Stimulated activated memory B cell treated with anti-CD40 and anti-IgM and Interleukin-4, amounts not matched to agents 10 μg/mL and 1 μg/mL and 100 μg/mL, for 72 hours (primary cell): ENCODE results near the gene TRIB2.
A peak's percentile ranks its signal among the peaks of the same experiment; 100 is the strongest.

Experiments
- ATAC-seq: fragments of 150-1000 bp; cut with Tn5 transposase; 2 replicates; pipeline ENCODE4 v1.10.0; 2021
- H3K27ac Mint-ChIP-seq: one replicate; pipeline ENCODE4 v1.8.0; 2022; ENCODE audit warnings: mild to moderate bottlenecking, mixed read lengths
- H3K27me3 Mint-ChIP-seq: one replicate; pipeline ENCODE4 v1.8.0; 2022; ENCODE audit warnings: mixed read lengths
- H3K36me3 Mint-ChIP-seq: one replicate; pipeline ENCODE4 v1.8.0; 2022; ENCODE audit warnings: mixed read lengths
- H3K4me1 Mint-ChIP-seq: one replicate; pipeline ENCODE4 v1.8.0; 2022; ENCODE audit warnings: mixed read lengths
- H3K4me3 Mint-ChIP-seq: one replicate; pipeline ENCODE4 v1.8.0; 2022; ENCODE audit warnings: mild to moderate bottlenecking, moderate library complexity, mixed read lengths
- H3K9me3 Mint-ChIP-seq: one replicate; pipeline ENCODE4 v1.8.0; 2022; ENCODE audit warnings: mixed read lengths

The TRIB2 gene

GRCh38 chr2:12711339-12711738 is 5.4 kb upstream of the TRIB2 start:
- Mint-ChIP-seq H3K27me3 (no peaks in the 10 kb centered on the region), H3K4me3 (no peak overlapping the region), H3K27ac (peak overlapping the region; percentile 59), H3K36me3 (no peaks in the 10 kb centered on the region), H3K4me1 (peaks cover 34% of the 10 kb centered on the region), H3K9me3 (no peaks in the 10 kb centered on the region)
- no peak for ATAC-seq

DNA sequence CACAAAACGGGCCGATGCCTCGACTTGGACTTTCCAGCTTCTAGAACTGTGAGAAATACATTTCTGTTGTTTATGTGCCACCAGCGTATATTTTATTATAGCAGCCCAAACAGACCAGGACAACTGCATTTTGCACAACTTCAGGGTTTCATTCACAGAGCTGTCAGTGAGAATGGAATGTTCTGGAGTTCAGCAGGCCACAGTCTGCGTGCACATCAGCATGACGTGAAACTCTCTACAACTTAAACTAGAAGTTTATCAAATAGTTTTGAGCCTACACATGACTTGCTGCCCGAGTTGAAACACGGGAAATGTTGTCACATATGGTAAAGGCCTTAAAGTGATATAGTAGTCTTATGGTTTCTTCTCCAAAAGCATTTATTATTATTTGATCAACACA is 3.9 kb upstream of the TRIB2 start:
- H3K9me3 Mint-ChIP-seq = no peaks in the 10 kb centered on the region
- no peak overlapping the region for H3K27ac Mint-ChIP-seq
- no peaks in the 10 kb centered on the region for H3K27me3 Mint-ChIP-seq
- ATAC-seq = no peak
- no peaks in the 10 kb centered on the region for H3K36me3 Mint-ChIP-seq
- peaks cover 36% of the 10 kb centered on the region for H3K4me1 Mint-ChIP-seq
- no peak overlapping the region for H3K4me3 Mint-ChIP-seq

- no peak overlapping the region for H3K4me3 Mint-ChIP-seq
- peak overlapping the region; percentile 88 for H3K27ac Mint-ChIP-seq
- H3K27me3 Mint-ChIP-seq = no peaks in the 10 kb centered on the region
- H3K4me1 Mint-ChIP-seq = peaks cover 51% of the 10 kb centered on the region
- no peaks in the 10 kb centered on the region for H3K9me3 Mint-ChIP-seq
- H3K36me3 Mint-ChIP-seq = no peaks in the 10 kb centered on the region
- no peak for ATAC-seq
These were observed 2.1 kb upstream of the TRIB2 start for GRCh38 chr2:12714391-12715221.

GRCh38 chr2:12715258-12716031 is 1.3 kb upstream of the TRIB2 start:
- Mint-ChIP-seq H3K27ac (peak overlapping the region; percentile 88), H3K4me3 (peak overlapping the region; percentile 95), H3K9me3 (no peaks in the 10 kb centered on the region), H3K4me1 (peaks cover 51% of the 10 kb centered on the region), H3K27me3 (no peaks in the 10 kb centered on the region), H3K36me3 (no peaks in the 10 kb centered on the region)
- no peak for ATAC-seq

GRCh38 chr2:12716032-12716281 is 779 bp upstream of the TRIB2 start:
- Mint-ChIP-seq H3K27me3 (no peaks in the 10 kb centered on the region), H3K9me3 (no peaks in the 10 kb centered on the region), H3K27ac (peak overlapping the region; percentile 88), H3K4me3 (peak overlapping the region; percentile 95), H3K36me3 (no peaks in the 10 kb centered on the region), H3K4me1 (peaks cover 51% of the 10 kb centered on the region)
- ATAC-seq = peak; percentile 46

GRCh38 chr2:12717191-12718014 is 667 bp downstream of the TRIB2 start:
- Mint-ChIP-seq H3K27me3 (no peaks in the 10 kb centered on the region), H3K4me3 (peak overlapping the region; percentile 95), H3K27ac (peak overlapping the region; percentile 88), H3K36me3 (no peaks in the 10 kb centered on the region), H3K9me3 (no peaks in the 10 kb centered on the region), H3K4me1 (peaks cover 58% of the 10 kb centered on the region)
- ATAC-seq = peak; percentile 67

DNA sequence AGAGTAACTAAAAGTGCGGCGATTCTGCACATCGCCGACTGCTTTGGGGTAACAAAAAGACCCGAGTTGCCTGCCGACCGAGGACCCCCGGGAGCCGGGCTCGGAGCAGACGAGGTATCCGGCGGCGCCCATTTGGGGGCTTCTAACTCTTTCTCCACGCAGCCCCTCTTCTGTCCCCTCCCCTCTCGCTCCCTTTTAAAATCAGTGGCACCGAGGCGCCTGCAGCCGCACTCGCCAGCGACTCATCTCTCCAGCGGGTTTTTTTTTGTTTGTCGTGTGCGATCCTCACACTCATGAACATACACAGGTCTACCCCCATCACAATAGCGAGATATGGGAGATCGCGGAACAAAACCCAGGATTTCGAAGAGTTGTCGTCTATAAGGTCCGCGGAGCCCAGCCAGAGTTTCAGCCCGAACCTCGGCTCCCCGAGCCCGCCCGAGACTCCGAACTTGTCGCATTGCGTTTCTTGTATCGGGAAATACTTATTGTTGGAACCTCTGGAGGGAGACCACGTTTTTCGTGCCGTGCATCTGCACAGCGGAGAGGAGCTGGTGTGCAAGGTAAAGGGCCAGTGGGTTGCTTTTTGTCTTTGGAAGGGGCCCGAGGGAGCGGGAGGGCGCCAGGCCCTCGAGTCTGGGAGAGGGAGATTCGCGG is 1.4 kb downstream of the TRIB2 start:
- ATAC-seq = peak; percentile 15
- H3K4me1 Mint-ChIP-seq = peaks cover 59% of the 10 kb centered on the region
- no peaks in the 10 kb centered on the region for H3K9me3 Mint-ChIP-seq
- H3K27me3 Mint-ChIP-seq = no peaks in the 10 kb centered on the region
- H3K4me3 Mint-ChIP-seq = peak overlapping the region; percentile 95
- peaks cover under 1% of the 10 kb centered on the region for H3K36me3 Mint-ChIP-seq
- H3K27ac Mint-ChIP-seq = peak overlapping the region; percentile 88

DNA sequence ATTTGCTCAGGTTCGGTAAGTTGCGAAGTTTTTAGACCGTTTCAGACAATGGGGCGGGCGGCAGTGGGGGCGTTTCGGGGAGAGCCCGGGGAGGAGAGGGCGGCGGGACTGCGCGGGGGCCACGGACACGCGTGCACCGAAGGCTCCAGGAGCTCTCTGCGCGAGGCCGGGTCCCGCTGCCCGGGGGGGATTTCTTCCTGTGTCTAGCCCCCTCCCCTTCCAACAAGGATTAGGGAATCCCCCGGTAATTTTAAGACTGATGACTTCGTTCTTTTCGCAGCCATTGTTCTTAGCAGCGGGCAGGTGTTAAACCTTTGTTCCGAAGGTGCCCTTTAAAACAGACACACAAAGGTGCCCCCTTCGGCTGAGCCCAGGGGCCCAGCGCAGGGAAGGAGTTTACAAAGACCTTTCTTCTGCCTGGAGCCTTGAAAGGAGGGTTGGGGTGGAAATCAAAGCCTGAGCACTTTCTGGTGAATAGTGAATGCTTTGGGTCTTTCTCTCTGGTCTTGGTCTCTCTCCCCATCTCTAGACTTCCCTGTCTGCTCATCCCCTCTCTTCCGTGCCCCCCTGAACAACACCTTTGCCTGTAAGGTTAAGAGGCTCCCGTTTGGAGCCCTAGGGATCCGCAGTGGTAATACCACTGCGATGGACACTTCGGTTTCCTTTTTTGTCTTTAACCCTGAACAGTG is 2.1 kb downstream of the TRIB2 start:
- H3K9me3 Mint-ChIP-seq = no peaks in the 10 kb centered on the region
- peaks cover 3% of the 10 kb centered on the region for H3K36me3 Mint-ChIP-seq
- H3K4me3 Mint-ChIP-seq = peak overlapping the region; percentile 95
- no peak for ATAC-seq
- no peaks in the 10 kb centered on the region for H3K27me3 Mint-ChIP-seq
- H3K4me1 Mint-ChIP-seq = peaks cover 66% of the 10 kb centered on the region
- H3K27ac Mint-ChIP-seq = peak overlapping the region; percentile 88

- H3K27me3 Mint-ChIP-seq = no peaks in the 10 kb centered on the region
- peaks cover 5% of the 10 kb centered on the region for H3K36me3 Mint-ChIP-seq
- H3K4me1 Mint-ChIP-seq = peaks cover 74% of the 10 kb centered on the region
- peak overlapping the region; percentile 95 for H3K4me3 Mint-ChIP-seq
- no peaks in the 10 kb centered on the region for H3K9me3 Mint-ChIP-seq
- ATAC-seq = no peak
- H3K27ac Mint-ChIP-seq = peak overlapping the region; percentile 88
These were observed 2.9 kb downstream of the TRIB2 start for GRCh38 chr2:12719400-12720277.

DNA sequence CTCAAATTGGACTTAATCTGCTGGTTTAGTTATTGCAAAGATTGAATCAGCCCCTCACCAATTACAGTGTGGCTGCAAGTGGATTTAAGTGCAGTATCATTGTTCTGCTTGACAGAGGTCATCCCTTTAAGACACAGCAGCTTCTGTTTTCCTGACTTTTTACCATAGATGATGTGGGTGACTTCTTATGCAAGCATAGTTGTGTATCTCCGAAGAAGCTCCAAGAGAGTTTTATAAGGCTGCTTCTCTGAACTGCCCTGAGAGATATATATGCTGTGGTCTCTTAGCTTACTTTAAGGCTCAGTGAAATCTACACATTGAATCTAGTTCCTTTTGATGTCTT is 3.5 kb downstream of the TRIB2 start:
- Mint-ChIP-seq H3K27ac (no peak overlapping the region), H3K36me3 (peaks cover 11% of the 10 kb centered on the region), H3K4me1 (peaks cover 80% of the 10 kb centered on the region)

DNA sequence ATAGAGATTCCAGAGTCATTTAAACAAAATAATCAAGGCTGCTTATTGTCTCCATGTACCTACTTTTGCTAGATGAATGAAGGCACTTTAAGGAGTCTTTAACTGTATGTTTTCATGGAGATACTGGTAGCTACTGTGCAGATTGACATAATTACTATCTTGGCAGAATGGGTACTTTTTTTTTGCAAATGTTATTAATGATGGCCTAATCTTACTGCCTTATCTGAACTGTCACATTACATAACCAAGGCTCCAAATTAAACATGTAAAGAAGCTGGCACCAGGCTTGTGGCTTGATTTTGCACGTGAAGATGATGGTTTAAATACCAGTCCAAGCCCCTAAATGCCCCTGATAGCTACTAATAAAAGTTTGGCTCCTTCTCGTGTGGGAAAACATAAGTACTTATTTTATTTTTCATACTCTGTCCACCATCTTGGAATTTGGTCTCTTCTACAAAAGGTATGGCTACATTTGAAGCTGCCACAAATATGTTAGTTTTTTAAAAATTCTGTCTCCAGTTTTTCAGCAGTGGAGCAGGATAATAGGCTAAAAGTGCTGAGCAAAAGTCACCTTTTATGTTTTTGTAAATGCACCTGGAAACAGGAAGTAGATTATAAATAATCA is 4.1 kb downstream of the TRIB2 start:
- H3K27ac Mint-ChIP-seq = no peak overlapping the region

More for the DNA sequence above, 3.5 kb downstream of the TRIB2 start:
- Mint-ChIP-seq H3K4me3 (no peak overlapping the region), H3K27me3 (no peaks in the 10 kb centered on the region), H3K9me3 (no peaks in the 10 kb centered on the region)
- no peak for ATAC-seq

DNA sequence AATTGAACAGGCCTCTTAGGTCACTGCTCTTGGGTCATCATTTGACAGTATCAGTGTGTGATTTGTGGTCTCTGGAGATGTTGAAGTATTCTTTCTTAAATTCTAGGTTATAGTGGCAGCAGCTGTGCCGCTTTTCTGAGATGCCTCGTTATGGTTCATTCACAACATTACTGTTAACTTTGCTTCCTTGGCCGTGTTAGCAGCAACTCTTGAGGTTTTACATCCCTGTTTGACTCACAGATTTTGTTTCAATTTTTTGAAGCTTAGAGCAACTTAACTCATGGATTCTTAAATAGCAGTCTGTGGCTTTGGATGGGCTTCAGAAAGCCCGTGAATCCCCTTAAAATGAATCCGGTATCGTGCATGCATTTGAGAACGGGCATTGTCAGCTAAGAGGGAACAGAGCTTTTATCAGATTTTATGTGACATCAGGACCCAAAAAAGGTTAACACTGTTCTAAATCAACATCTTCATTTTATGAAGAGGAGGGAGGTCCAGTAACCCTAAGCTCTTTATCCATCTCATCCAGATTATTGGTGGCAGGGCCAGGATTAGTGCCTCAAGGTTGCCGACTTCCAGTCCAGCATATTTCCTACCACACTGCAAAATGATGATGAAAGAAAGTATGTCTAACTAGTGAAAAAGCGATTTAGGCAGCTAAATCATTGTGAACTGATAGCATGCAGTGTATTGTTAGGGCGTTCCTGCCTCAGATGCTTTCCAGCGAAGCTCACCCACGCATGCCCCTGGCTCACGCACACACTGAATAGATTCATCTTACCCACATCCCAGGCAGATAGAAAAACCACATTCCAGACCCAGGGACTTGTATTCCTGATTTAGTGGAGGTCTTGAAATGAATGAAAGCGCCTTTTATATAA is 5.1 kb downstream of the TRIB2 start:
- H3K27ac Mint-ChIP-seq = no peak overlapping the region
- H3K36me3 Mint-ChIP-seq = peaks cover 11% of the 10 kb centered on the region
- no peaks in the 10 kb centered on the region for H3K9me3 Mint-ChIP-seq
- no peak overlapping the region for H3K4me3 Mint-ChIP-seq
- peaks cover 81% of the 10 kb centered on the region for H3K4me1 Mint-ChIP-seq
- ATAC-seq = no peak
- H3K27me3 Mint-ChIP-seq = no peaks in the 10 kb centered on the region

More for the DNA sequence above, 4.1 kb downstream of the TRIB2 start:
- H3K36me3 Mint-ChIP-seq = peaks cover 11% of the 10 kb centered on the region
- no peaks in the 10 kb centered on the region for H3K9me3 Mint-ChIP-seq
- H3K4me1 Mint-ChIP-seq = peaks cover 80% of the 10 kb centered on the region
- no peak overlapping the region for H3K4me3 Mint-ChIP-seq
- H3K27me3 Mint-ChIP-seq = no peaks in the 10 kb centered on the region
- no peak for ATAC-seq
